MM.1S (cell line): Measurements from ENCODE around the gene RHOBTB1.

ENCODE experiments used
- CTCF ChIP-seq: fragments of 300-600 bp; sonication (generic); IDR thresholded peaks from 2 replicates; pipeline ENCODE4 v1.5.1; 2016; ENCODE audit warnings: antibody characterized with exemption, low read length, mixed read lengths
- EZH2 ChIP-seq: fragments of 300-600 bp; sonication (generic); optimal IDR thresholded peaks from 2 replicates; pipeline ENCODE3; 2017; ENCODE audit warnings: low read depth, mild to moderate bottlenecking, antibody characterized with exemption, low read length, mixed read lengths
- EZH2phosphoT487 ChIP-seq: fragments of 300-600 bp; sonication (generic); IDR thresholded peaks from 2 replicates; pipeline ENCODE4 v1.6.1; 2018; ENCODE audit warnings: antibody characterized with exemption, low read length

- TF ChIP-seq CTCF (no peak), EZH2phosphoT487 (no peak), EZH2 (no peak)
Observed at GRCh38 chr10:60942134-60942787, 1.7 kb downstream of the RHOBTB1 start.
